MM.1S (cell line): Measurements from ENCODE around the gene ELF4.

Source experiments
- CTCF ChIP-seq: fragments of 300-600 bp; sonication (generic); IDR thresholded peaks from 2 replicates; pipeline ENCODE4 v1.5.1; 2016; ENCODE audit warnings: antibody characterized with exemption, low read length, mixed read lengths
- EZH2phosphoT487 ChIP-seq: fragments of 300-600 bp; sonication (generic); IDR thresholded peaks from 2 replicates; pipeline ENCODE4 v1.6.1; 2018; ENCODE audit warnings: antibody characterized with exemption, low read length

- no peak for TF ChIP-seq CTCF
- no peak for TF ChIP-seq EZH2phosphoT487
Measured at GRCh38 chrX:130144509-130144908, 34.2 kb upstream of the ELF4 start.
